Stimulated activated CD4-positive, alpha-beta T cell treated with anti-CD3 and anti-CD28 coated beads, Interleukin-12 subunit alpha, Interleukin-12 subunit beta, amount 100 ng/mL, for 48 hours (primary cell): ENCODE results near the gene THAP7.
A peak's percentile ranks its signal among the peaks of the same experiment; 100 is the strongest.
"Not testable (repeated sequence)": the region's sequence is repeated elsewhere in the genome, so short reads cannot be mapped to it uniquely, and the experiment has no call there.

Experiments
- DNase-seq, 3 donors: peaks; one replicate each; pipeline ENCODE4 v3.0.0-alpha.2; 2020; ENCODE audit warnings: low read depth in 2 of 3, low spot score in 1 of 3

THAP7 gene, protein sequence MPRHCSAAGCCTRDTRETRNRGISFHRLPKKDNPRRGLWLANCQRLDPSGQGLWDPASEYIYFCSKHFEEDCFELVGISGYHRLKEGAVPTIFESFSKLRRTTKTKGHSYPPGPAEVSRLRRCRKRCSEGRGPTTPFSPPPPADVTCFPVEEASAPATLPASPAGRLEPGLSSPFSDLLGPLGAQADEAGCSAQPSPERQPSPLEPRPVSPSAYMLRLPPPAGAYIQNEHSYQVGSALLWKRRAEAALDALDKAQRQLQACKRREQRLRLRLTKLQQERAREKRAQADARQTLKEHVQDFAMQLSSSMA

GRCh38 chr22:21001601-21002325 lies at the start of gene THAP7:
Gene THAP7 (minus strand): TSS chr22:21002118. CDS start chr22:21001911, 207 bp downstream.
- peak; percentile 89 to 97 (median 92) for DNase-seq

DNA sequence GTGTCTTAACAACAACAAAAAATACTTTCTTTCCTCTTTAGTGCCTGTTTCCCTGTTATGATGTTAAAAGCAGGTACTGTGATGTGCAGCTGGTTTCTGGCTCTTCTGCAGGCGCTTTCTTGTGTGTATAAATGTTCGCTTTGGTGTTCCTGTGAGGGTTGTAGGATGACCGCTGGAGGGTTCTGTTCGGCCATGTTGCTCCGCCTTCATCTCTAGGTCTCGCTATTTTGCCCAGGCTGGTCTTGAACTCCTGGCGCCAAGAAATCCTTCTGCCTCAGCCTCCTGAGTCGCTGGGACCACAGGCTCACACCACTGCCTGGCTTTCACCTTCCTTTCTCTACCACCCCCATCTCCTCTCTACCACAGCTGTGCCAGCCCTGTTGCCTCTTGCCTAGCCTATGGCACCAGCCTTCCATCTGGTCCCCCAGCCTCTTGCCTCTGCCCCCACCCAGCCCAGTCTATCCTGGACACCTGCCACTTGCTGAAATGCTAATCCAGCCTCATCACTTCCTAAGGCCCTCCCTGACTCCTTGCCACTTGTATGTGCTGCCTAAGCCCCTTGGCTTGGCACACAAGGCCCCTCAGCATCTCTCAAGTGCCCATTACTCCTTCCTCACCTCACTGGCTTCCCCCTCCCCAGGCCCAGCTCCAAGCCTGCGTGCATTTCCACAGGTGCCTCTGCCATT lies 49.4 kb upstream of the THAP7 start:
- no peak for DNase-seq

DNA sequence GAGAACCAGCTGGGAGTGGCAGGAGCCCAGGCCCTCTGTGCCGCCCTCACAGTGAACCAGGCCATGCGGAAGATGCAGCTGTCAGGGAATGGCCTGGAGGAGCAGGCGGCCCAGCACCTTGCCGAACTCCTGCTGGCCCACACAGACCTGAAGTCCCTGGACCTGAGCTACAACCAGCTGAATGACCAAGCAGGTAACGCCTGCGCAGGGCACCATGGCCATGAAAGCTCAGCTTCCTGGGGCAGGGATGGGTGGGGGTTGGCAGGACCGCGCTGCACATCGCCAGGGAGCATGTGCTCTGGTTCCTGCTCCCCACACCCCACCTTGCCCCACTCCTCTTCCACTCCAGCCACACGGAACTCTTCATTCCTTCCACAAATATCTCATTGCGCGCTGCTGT lies 47.0 kb upstream of the THAP7 start:
- DNase-seq, result not testable (repeated sequence)

DNA sequence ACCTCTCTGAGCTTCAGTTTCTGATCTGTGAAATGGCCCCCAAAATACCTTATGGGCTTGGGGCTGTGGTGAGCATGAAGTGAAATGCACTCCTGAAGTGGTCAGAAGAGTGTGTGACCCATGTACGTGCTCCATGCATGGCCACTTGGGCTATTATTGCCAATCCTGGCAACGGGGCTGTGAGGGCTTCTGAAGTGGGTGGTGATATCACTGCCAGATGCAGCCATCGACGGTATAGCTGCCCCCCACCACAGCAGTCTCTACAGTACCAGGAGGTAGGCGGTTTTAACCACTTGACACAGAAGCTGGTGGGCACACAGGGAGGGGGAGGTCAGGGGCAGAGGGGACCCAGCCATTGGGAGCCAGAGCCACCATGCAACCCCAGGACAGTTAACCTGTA lies 46.5 kb upstream of the THAP7 start:
- not testable (repeated sequence) for DNase-seq

GRCh38 chr22:21047730-21048129 lies 45.8 kb upstream of the THAP7 start:
- no peak for DNase-seq

DNA sequence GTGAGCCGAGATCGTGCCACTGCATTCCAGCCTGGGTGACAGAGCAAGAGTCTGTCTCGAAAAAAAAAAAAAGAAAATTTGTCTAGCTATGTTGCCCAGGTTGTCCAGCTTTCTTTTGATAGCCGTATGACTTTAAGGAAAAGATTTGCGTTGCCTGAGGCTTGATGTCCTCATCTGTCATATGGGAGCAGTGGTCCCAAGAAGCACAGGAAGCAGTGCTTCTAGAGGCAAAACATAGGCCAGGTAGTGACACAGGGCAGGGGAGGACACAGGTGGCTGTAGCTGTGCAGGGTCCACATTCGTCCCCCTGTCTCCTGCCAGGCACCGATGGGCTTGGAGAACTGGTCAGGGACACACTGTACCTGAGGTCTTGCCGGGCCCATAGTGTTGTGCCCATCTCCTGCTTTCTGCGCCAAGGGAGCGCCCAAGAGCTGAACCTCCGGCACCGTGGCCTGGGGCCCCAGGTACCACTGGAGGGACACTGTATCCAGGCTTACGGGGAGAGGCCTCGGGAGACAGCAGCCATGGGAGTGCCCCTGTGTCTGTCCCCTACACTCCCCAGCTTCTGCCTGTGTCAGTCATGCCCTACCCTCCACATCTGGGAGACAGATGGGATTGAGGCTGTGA lies 45.2 kb upstream of the THAP7 start:
- DNase-seq, result no peak

GRCh38 chr22:21045585-21046294 lies 43.8 kb upstream of the THAP7 start, which contains the start of gene LRRC74B:
Gene LRRC74B (plus strand): TSS chr22:21045946. CDS start chr22:21045987, 41 bp downstream.
- DNase-seq, result peak; percentile 48 to 72 (median 56)

GRCh38 chr22:21044931-21045584 lies 43.1 kb upstream of the THAP7 start:
- no peak for DNase-seq

DNA sequence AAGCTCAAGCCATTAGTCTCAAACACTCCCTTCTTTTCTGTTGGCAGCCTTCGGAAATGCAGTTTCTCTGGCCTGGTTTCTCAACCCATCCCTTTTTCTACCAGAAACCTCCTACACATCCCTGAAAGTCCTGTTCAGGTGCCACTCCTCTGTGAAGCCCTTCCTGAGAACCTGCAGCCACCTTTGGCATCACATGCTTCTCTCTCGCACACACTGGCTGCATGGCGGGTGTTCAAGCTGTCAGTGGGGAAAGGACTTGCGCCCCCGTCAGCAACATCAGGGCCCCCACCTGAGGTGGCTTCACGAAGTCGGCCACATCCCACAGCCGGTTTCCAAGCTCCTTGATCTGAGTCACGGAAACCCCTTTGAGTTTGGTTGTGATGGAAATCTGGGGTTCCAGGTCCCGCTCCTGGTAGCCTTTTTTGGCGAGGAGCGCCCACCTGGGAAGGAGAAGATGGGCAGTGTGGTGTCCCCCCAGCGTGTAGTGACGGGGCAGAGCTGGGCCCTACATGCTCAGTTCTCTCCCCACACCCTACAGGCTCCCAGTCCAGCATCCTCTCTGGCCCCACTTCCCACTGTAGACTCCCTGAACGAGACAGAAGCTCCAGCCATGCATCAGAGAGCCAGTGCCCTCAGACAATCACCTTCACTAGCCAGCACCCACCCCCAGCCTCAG lies 42.1 kb upstream of the THAP7 start:
- DNase-seq, result no peak

DNA sequence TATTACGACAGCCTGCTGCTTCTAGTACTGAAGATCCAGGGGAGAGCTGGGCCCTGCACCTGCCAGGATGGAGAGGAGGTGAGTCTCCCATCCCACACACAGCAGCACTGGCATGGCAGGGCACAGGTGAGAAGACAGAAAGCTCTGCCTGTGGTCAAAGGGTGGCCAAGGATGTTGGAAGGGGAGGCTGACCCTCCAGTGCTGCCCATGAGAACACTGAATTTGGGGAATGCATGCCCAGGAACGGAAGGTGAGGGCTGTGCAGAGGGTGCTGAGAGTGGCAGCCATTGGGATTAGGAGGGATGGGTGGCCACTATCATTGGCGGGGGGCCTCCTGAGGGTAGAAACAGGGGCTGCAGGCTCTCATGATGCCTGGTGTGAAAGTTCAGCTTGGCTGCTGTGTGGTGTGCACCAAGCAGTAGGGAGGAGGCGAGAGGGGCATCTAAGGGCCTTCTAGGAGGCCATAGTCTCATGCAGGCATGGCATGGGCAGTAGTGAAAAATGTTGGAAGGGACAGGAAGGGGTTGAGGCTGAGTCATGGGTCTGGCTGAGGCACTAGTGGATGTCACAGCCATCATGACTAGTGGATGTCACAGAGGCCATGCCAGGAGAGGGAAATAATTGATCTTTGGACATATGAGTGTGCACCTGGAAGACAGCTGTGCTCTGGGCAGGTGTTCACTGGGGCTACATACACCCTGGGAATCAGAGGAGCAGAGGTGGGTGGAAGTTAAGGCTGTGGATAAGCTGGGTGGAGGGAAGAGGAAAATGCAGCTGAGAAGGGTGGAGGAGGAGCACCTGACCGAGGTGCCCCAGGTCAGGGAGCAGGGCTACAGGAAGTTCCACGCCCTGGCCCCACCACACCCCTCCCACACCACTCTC lies 41.3 kb upstream of the THAP7 start:
- no peak for DNase-seq

DNA sequence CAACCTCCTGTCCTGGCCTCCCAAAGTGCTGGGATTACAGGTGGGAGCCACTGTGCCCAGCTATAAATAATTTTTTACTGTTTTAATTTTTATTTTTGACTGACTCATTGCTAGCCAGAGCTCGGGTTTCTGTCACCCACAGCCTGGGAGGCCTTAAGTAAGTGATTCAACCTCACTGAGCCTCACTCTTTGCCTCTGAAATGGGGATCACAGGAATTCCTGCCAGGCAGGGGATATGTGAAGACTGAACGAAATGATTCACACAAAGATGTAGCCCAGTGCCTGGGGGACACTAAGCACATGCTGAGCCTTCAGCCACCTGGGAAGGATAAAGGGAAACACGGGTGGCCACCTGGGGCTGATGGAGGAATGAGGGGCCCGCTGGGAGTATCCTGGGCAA lies 40.0 kb upstream of the THAP7 start:
- DNase-seq, result no peak

GRCh38 chr22:21039158-21039557 lies 37.2 kb upstream of the THAP7 start:
- DNase-seq, result not testable (repeated sequence)

DNA sequence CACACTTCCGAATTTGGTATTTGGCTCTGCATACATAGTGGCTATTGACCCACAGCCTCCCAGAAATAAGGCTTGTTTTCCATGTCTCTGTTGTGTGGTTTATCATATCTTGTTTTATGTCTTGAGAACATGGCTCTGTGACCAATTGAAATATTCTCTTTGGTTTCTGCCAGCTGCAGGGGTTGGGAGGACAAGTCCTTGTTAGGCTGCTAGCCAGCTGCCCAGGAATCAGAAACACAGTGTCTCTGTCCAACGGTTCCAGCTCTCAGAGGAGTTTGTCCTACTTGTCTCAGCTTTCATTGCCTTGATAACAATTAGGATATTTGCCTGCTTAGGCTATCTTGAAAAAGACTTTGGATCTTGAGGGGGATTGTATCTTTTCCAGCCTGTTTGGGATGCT lies 36.5 kb upstream of the THAP7 start:
- no peak for DNase-seq

DNA sequence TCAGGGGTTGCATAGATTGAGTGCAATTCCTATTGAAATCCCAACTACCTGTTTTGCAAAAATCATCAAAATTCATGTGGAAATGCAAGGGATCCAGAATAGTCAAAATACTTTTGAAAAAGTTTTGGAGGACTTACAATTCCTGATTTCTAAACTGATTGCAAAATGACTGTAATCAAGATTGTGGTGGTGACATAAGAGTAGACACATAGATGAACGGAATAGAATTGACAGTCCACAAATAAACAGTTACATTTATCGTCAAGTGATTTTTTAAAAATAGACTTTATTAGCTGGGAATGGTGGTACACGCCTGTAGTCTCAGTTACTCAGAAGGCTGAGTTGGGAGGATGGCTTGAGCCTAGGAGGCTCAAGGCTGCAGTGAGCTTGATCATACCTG lies 33.1 kb upstream of the THAP7 start:
- no peak for DNase-seq

- DNase-seq, result no peak
Observed at GRCh38 chr22:21033895-21034294, 32.0 kb upstream of the THAP7 start.

- no peak for DNase-seq
Observed at GRCh38 chr22:21032868-21033688, 31.2 kb upstream of the THAP7 start.

DNA sequence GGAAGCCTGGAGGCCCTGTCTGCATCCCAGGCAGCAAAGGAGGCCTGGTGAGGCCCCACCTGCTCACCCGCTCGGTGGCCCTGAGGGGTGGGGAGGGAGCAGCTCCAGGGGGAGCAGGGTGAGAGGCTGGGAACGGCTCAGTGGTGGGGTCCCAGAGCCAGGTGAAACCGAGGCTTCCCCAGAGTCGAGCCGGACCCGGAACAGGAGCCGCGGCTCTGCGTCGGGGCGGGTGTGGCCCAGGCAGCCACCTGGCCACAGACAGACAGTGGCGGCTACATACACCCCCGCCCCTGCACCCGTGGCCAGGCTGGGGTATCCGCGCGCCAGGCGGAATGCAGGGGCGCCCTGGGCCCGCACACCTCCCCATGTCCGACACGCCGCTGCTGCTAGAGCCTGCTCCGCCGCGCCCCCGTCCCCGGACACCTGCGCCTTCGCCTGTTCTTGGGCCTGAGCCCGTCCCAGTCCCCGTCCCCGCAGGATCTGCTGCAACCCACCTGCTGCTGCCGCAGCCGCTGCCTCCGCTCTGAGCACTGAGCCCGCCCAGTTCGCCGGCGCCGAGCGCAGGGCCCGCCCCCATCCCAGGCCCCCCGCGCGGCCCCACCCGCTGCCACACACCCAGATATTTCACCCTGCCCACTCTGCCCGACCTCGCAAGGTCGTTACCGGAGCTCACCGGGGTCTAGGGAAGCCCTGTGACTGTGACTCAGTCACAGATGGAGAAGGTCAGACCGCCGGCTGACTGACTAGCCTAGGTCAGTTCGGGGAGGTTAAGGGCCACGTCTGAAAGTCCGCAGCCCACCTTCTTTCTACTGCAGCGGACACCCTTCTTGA lies 30.3 kb upstream of the THAP7 start, which contains the start of gene SLC7A4:
SLC7A4 (minus strand) TSS at position 525 of the 831 bp plus-strand sequence. CDS start 749 bp downstream, outside the sequence.
- DNase-seq, result no peak
